ENCODE measurements around the gene LMLN.
"Not testable (repeated sequence)": the region's sequence is repeated elsewhere in the genome, so short reads cannot be mapped to it uniquely, and the experiment has no call there.

LMLN gene

DNA sequence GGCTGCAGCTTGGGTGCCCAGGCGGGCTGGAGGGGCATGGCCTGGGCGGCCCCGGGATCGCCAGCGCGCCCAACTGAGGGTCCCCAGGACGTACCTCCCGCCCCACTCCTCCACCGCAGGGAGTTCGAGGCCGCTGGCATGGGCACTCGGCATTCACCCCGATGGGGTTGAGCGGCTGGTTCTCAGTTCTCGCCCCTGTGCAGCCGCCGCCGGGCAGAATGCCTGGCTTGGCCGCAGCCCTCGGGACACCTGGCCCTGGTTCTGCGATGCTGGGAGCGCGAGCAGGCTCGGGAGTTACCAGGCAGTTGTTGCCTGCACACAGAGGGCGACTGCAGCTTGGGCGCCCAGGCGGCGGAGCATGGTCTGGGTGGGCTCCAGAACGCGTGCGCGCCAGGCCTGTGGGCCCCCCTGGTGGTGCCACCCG is 121.4 kb downstream of the LMLN start:
- no peak for DNase-seq

DNA sequence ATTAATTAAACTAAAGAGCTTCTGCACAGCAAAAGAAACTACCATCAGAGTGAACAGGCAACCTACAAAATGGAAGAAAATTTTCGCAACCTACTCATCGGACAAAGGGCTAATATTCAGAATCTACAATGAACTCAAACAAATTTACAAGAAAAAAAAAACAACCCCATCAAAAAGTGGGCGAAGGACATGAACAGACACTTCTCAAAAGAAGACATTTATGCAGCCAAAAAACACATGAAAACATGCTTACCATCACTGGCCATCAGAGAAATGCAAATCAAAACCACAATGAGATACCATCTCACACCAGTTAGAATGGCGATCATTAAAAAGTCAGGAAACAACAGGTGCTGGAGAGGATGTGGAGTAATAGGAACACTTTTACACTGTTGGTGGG is 122.2 kb downstream of the LMLN start:
- not testable (repeated sequence) for DNase-seq

DNA sequence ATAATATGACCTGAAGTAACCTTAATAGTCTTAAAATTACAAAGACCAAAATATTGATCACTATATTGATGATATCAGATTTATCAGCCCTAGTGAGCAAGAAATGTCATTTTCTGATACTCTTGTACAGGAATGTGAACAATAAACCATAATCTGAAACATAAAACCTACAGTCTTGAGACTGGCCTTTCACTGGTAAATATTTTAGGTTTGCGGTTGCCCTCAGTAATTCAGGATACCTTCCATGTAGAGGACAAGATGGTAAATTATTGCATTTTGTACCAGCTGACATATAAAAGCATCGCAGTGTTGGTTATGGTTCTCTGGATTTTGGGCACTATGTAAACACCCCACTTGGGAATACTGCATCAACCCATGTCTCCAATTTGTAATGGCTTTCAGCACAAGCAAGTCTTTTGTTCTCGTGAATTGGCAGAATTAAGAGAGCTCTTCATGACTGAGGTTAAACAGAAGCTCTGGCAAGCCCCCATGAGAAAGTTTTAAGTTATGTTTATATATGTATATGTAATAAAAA is 128.5 kb downstream of the LMLN start:
- DNase-seq, result no peak

DNA sequence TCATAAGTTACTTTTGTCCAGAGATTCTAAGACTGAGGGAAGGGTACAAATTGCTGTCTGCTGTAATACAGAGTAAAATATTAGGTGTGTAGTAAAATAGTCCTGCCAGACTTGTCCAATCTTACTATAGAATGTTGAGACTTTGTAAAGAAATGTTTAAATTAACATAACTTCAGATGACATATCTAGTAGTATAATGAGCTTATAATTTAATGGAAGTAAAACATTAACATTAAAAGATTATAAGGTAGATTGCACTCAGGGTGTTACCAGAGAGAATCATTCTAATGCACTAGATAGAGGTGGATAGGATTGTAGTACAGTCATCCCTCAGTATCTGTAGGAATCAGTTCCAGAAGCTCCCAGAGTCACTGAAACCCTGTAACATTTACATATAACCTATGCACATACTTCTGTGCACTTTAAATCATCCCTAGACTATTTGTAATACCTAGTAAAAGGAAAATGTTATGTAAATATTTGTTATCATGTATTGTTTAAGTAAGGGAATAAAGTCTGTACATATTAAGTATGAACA is 130.8 kb downstream of the LMLN start:
- no peak for DNase-seq

DNA sequence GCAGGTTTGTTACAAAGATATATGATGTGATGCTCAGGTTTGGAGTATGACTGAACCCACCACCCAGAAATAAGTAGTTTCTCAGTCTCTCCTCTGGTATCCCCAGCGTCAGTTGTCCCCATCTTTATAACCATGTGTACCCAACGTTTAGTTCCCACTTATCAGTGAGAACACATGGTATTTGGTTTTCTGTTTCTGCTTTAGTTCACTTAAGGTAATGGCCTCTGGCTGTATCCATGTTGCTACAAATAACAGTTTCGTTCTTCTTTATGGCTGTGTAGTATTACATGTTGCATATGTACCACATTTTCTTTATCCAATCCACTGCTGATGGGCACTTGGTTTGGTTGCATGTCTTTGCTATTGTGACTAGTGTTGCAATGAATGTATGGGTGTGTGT is 132.3 kb downstream of the LMLN start:
- no peak for DNase-seq

DNA sequence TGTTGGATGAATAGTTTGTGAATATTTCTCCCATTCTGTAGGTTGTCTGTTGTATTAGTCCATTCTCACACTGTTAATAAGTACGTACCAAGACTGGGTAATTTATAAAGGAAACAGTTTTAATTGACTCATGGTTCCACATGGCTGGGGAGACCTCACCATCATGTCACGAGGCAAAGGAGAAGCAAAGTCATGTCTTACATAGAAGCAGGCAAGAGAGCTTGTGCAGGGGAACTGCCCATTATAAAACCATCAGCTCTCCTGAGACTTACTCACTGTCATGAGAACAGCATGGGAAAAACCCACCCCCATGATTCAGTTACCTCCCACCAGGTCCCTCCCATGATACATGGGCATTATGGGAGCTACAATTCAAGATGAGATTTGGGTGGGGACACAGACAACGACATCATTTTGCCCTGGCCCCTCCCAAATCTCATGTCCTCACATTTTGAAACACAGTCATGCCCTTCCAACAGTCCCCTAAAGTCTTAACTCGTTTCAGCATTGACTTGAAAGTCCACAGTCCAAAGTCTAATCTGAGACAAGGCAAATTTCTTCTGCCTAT is 133.2 kb downstream of the LMLN start:
- DNase-seq, result no peak
